ENCODE results near the gene TMEM240.
"Not testable (repeated sequence)": the region's sequence is repeated elsewhere in the genome, so short reads cannot be mapped to it uniquely, and the experiment has no call there.

Gene TMEM240

DNA sequence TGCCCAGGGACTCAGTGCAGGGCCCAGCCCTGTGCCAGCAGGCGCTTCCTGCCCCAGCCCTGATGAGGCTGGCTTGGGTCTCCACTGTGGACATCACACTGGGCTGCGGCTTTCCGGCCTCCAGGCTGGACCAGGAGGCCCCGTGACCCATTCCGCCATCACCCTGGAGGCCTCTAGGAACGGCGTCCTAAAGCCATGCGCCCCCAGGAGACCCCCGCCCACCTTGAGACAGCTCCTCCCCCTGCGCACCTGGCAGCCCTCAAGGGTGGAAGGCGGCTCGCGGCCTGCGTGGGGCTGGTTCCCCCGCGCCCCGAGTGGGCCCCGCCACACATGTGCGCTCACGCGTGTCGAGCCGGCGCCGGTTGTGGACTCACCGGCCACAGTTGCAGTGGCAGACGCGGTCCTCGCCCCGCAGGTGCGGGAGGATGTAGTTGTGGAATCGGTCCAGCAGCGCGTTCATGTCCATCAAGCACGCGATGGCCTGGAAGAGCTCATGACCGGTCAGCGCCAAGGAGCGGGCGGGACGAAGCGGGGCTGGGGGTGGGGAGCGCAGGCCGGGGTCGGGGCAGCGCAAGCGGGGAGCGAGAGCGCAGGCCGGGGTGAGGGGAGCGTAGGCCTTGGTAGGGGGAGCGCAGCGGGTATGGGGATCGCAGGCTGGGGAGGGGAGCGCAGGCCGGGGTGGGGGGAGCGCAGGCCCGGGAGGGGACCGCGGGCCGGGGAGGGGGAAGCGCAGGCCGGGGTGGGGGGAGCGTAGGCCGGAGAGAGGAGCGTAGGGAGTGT lies 924 bp downstream of the TMEM240 start:
- DNase-seq: peak; percentile 75

DNA sequence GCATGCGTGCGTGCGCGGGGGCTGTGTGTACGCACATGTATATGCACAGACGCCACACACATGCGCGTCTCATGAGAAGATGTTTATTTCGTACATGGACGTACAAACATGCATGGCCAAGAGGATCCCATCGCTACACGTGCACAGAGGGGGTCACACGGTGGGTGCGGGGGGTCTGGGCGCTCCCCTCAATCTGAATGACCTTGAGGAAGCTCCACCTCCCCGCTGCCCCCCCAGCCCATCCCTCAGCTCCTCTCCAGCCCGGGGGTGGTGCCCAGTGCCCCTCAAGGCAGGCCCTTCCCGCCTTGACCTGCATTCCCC lies 1.5 kb downstream of the TMEM240 start:
- DNase-seq: no peak

DNA sequence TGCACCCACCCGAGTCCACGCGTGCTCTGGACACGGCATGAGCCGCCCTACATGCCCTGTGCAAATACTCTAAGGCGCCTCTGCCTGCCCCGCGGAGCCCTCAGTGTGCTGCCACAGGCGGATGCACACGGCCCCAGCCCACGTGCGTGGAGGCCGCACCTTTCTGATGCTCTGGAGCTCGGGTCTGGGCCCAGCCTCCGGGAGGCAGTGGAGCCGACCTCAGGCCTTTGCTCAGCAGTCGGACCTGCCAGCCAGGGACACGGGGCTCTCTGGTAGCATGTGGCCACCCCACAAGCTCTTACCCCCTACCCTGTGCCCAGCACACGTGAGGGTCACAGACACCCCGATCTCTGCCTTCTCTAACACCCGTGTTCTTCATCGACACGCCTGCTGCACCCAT lies 2.1 kb downstream of the TMEM240 start:
- no peak for DNase-seq

- DNase-seq: no peak
These were observed 2.7 kb downstream of the TMEM240 start for GRCh38 chr1:1537626-1538250.

DNA sequence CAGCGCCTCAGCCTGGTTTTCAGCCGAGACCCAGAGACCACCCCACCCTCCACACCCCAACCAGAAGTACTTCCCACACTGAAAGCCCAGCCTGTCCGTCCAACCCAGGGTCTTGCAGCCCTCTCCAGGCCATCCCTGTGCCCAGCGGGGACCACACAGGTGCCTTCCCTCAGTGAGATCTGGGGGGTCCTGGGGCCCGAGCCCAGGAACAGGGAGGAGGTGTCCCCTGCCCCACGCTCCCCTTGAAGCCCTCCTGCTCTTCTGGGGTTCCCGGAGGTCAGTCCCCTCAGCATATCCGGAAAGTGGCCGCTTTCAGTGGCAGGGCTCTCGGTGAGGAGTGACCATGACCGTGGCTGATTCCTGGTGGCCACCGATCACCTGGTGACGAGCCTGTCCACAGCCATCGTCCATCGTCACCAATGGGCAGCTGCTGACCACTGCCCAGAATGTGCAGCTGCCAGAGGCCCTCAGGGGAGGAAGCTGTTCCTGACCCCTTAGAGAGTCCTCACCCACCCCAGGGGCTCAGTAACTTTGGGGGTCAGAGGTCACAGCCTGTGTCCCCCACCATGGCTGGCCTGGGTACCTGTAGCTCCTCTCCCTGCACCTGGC lies 3.4 kb downstream of the TMEM240 start:
- no peak for DNase-seq

- DNase-seq: no peak
These were observed 4.1 kb downstream of the TMEM240 start for GRCh38 chr1:1536019-1536937.

GRCh38 chr1:1535201-1536018 lies 5.0 kb downstream of the TMEM240 start:
- DNase-seq: no peak

- DNase-seq: no peak
These were observed 5.8 kb downstream of the TMEM240 start for GRCh38 chr1:1534401-1535154.

GRCh38 chr1:1533894-1534291 lies 6.5 kb downstream of the TMEM240 start:
- not testable (repeated sequence) for DNase-seq

GRCh38 chr1:1533176-1533893 lies 7.1 kb downstream of the TMEM240 start:
- not testable (repeated sequence) for DNase-seq

GRCh38 chr1:1531947-1532346 lies 8.5 kb downstream of the TMEM240 start:
- no peak for DNase-seq

GRCh38 chr1:1529936-1530335 lies 10.5 kb downstream of the TMEM240 start:
- no peak for DNase-seq

DNA sequence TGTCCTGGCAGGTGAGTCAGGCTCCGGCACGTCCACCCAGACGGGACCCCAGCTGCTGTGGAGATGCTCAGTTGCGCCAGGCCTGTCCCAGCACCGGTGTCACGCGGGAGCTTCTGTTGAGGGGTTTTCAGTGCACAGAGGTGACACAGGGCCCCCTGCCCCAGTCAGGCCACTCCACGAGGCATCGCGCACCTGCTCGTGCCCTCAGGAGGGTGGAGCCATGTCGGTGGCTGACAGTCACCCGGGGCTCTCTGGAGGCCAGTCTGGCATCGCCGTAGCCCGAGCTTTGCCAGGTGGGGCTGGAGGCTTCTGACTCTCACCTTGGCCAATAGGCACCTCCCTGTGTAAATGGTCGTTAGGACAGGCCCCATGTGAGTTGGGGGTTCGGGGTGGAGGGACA lies 11.1 kb downstream of the TMEM240 start:
- no peak for DNase-seq

GRCh38 chr1:1528301-1529267 lies 11.8 kb downstream of the TMEM240 start:
- no peak for DNase-seq

- no peak for DNase-seq
These were observed 13.2 kb downstream of the TMEM240 start for GRCh38 chr1:1527092-1527816.

- DNase-seq: not testable (repeated sequence)
These were observed 13.9 kb downstream of the TMEM240 start for GRCh38 chr1:1526476-1526875.

DNA sequence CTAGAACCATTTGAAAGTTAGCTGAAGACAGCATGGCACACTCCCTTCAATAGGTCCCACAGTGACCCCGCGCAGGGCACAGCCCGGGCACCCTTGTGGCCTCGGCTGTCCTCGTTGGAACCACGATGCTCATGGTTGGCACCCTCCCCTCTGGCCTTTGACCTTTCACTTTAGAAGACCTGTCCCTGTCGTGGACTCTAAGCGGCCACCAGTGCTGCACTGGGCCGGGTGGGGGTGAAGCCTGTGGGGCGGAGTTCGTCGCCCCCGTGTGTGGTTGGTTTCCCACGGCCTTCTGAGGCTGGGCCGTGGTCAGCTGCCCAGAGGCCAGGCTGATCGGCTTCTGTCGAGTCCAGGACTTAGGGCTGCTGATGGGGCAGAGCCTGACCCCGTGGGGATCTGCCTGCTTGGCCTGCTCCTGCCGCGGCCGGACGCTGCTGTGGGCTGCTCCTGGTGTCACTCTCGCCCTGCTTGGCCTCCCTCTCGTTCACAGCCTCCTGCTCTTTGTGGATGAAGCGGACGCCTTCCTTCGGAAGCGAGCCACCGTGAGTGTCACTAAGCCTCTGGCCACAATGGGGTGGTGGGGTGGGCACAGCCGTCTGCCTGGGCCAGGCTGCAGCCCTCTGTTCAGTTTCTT lies 15.6 kb downstream of the TMEM240 start:
- DNase-seq: not testable (repeated sequence)

GRCh38 chr1:1523651-1524050 lies 16.8 kb downstream of the TMEM240 start:
- not testable (repeated sequence) for DNase-seq

Data from eye (tissue), 1 donor.